Measurements from ENCODE around the gene CXCR6.
"Not testable (repeated sequence)": the region's sequence is repeated elsewhere in the genome, so short reads cannot be mapped to it uniquely, and the experiment has no call there.

Gene CXCR6

GRCh38 chr3:45992133-45992729 lies 49.0 kb downstream of the CXCR6 start:
- FAIRE-seq = no peak

GRCh38 chr3:45992821-45993221 lies 49.6 kb downstream of the CXCR6 start:
- no peak for FAIRE-seq

- no peak for FAIRE-seq
These were observed 50.3 kb downstream of the CXCR6 start for GRCh38 chr3:45993421-45994027.

GRCh38 chr3:45994419-45995235 lies 51.4 kb downstream of the CXCR6 start:
- no peak for FAIRE-seq

- FAIRE-seq = peak; percentile 55
These were observed 52.2 kb downstream of the CXCR6 start, which contains the start of gene FYCO1 for GRCh38 chr3:45995236-45996192. Gene FYCO1, minus strand, starts transcription at chr3:45995824. Its CDS starts 10,914 bp downstream, at chr3:45984910.

GRCh38 chr3:45997499-45997898 lies 54.2 kb downstream of the CXCR6 start:
- not testable (repeated sequence) for FAIRE-seq

- no peak for FAIRE-seq
These were observed 54.7 kb downstream of the CXCR6 start for GRCh38 chr3:45997942-45998341.

Data from islet of Langerhans (tissue), 1 donor.